ENCODE results near the gene CFAP161.

CFAP161 gene

DNA sequence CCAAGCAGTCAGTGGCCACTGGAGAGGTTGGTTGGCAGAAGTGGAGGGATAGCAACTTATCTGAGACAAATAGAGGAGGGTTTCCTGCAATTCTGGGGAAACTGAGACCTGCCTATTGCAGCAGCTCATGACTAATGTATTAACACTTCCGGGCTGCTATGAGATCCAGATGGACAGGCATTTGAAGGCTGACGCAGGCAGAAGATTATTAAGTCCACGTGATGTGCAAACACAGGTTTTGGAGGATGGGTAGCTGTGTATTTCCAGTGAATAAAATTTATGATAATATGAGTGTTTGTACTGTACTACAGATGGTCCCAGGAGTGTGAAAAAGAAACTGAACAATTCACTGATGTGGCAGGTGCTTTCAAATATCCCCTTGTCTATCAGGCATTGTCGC, 28.5 kb upstream of the CFAP161 start:
- Histone ChIP-seq H3K4me3 (ENCODE audit: low read length) (no peak overlapping the region), H3K36me3 (replicated peaks; ENCODE audit: insufficient read depth, low read length) (no peaks in the 10 kb centered on the region), H3K4me2 (ENCODE audit: low read depth, low read length) (no peak overlapping the region), H3K79me2 (ENCODE audit: low read length) (no peaks in the 10 kb centered on the region), H3K27ac (ENCODE audit: low read length) (no peak overlapping the region), H3K9ac (ENCODE audit: low read length) (no peak overlapping the region), H3K9me3 (replicated peaks; ENCODE audit: insufficient read depth, low read length) (no peaks in the 10 kb centered on the region), H3K9me2 (replicated peaks; ENCODE audit: insufficient read depth, low read length) (no peaks in the 10 kb centered on the region), H3K4me1 (ENCODE audit: low read length) (peaks cover 12% of the 10 kb centered on the region), H2AFZ (ENCODE audit: low read length) (no peak overlapping the region), H3K27me3 (replicated peaks; ENCODE audit: insufficient read depth, low read length) (no peaks in the 10 kb centered on the region), H3F3A (ENCODE audit: insufficient read depth, low read length) (no peaks in the 10 kb centered on the region; the same call in 1 of the 2 replicates), H4K20me1 (ENCODE audit: insufficient read depth, low read length) (no peaks in the 10 kb centered on the region)
- TF ChIP-seq EZH2phosphoT487 (IDR thresholded peaks at IDR 0.05; ENCODE audit: low read length) (no peak), EZH2 (optimal IDR thresholded peaks at IDR 0.05; ENCODE audit: low read depth, low read length) (no peak)
- TF ChIP-seq, protein P1, sequence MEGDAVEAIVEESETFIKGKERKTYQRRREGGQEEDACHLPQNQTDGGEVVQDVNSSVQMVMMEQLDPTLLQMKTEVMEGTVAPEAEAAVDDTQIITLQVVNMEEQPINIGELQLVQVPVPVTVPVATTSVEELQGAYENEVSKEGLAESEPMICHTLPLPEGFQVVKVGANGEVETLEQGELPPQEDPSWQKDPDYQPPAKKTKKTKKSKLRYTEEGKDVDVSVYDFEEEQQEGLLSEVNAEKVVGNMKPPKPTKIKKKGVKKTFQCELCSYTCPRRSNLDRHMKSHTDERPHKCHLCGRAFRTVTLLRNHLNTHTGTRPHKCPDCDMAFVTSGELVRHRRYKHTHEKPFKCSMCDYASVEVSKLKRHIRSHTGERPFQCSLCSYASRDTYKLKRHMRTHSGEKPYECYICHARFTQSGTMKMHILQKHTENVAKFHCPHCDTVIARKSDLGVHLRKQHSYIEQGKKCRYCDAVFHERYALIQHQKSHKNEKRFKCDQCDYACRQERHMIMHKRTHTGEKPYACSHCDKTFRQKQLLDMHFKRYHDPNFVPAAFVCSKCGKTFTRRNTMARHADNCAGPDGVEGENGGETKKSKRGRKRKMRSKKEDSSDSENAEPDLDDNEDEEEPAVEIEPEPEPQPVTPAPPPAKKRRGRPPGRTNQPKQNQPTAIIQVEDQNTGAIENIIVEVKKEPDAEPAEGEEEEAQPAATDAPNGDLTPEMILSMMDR (IDR thresholded peaks at IDR 0.05; ENCODE audit: low read length): no peak
- no peak for DNase-seq

DNA sequence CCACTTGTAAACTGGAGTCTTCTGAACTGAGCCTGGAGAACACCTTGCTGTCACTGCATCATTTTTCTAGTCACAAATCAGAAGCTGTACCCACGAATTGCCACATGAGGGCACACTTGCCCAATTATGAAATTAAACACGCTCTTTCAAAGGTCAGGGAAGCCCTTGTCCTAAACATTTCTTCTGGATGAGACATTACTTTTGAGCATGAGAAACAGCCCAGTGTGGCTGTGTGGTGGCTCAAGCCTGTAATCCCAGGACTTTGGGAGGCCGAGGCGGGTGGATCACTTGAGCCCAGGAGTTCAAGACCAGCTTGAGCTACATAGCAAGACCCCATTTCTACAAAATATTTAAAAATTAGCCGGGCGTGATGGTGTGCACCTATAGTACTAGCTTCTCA, 27.5 kb upstream of the CFAP161 start:
- Histone ChIP-seq H3K9me3 (replicated peaks; ENCODE audit: insufficient read depth, low read length) (no peaks in the 10 kb centered on the region), H3K9me2 (replicated peaks; ENCODE audit: insufficient read depth, low read length) (no peaks in the 10 kb centered on the region), H3K4me1 (ENCODE audit: low read length) (peaks cover 21% of the 10 kb centered on the region), H3K27ac (ENCODE audit: low read length) (no peak overlapping the region), H4K20me1 (ENCODE audit: insufficient read depth, low read length) (no peaks in the 10 kb centered on the region), H3K79me2 (ENCODE audit: low read length) (no peaks in the 10 kb centered on the region), H2AFZ (ENCODE audit: low read length) (no peak overlapping the region), H3K9ac (ENCODE audit: low read length) (no peak overlapping the region), H3K4me2 (ENCODE audit: low read depth, low read length) (no peak overlapping the region), H3K27me3 (replicated peaks; ENCODE audit: insufficient read depth, low read length) (no peaks in the 10 kb centered on the region), H3K4me3 (ENCODE audit: low read length) (no peak overlapping the region), H3K36me3 (replicated peaks; ENCODE audit: insufficient read depth, low read length) (no peaks in the 10 kb centered on the region), H3F3A (ENCODE audit: insufficient read depth, low read length) (peaks cover 10% of the 10 kb centered on the region)
- TF ChIP-seq EZH2 (optimal IDR thresholded peaks at IDR 0.05; ENCODE audit: low read depth, low read length) (no peak), EZH2phosphoT487 (IDR thresholded peaks at IDR 0.05; ENCODE audit: low read length) (no peak)
- TF ChIP-seq, protein P1 (IDR thresholded peaks at IDR 0.05; ENCODE audit: low read length): peak; percentile 81
- DNase-seq: peak; percentile 74

DNA sequence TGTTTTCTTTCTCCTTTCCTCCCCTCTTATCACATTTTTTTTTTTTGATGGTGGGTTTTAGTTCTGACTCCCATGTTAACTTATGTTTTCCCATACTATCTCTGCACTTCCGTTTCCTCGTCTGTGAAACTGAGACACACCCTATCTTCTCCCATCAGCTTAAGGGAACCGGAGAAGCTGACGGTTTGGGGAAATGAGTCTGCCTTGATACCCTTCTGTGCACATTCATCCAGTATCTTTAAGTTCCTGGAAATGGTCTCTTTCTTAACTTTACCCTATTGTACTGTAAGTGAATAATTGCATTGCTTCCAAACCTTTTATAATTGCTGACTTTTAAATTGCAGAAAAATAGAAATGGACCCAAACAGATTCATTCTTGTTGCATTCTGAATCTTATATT, 26.2 kb upstream of the CFAP161 start:
- Histone ChIP-seq H3K9me3 (replicated peaks; ENCODE audit: insufficient read depth, low read length) (no peaks in the 10 kb centered on the region), H2AFZ (ENCODE audit: low read length) (no peak overlapping the region), H3K27me3 (replicated peaks; ENCODE audit: insufficient read depth, low read length) (no peaks in the 10 kb centered on the region), H4K20me1 (ENCODE audit: insufficient read depth, low read length) (no peaks in the 10 kb centered on the region), H3K4me1 (ENCODE audit: low read length) (peaks cover 28% of the 10 kb centered on the region), H3K27ac (ENCODE audit: low read length) (no peak overlapping the region), H3K79me2 (ENCODE audit: low read length) (no peaks in the 10 kb centered on the region), H3K9ac (ENCODE audit: low read length) (no peak overlapping the region), H3F3A (ENCODE audit: insufficient read depth, low read length) (peaks cover 17% of the 10 kb centered on the region), H3K36me3 (replicated peaks; ENCODE audit: insufficient read depth, low read length) (no peaks in the 10 kb centered on the region), H3K9me2 (replicated peaks; ENCODE audit: insufficient read depth, low read length) (no peaks in the 10 kb centered on the region), H3K4me3 (ENCODE audit: low read length) (no peak overlapping the region), H3K4me2 (ENCODE audit: low read depth, low read length) (no peak overlapping the region)
- DNase-seq: no peak
- TF ChIP-seq, protein P1 (IDR thresholded peaks at IDR 0.05; ENCODE audit: low read length): no peak
- TF ChIP-seq EZH2 (optimal IDR thresholded peaks at IDR 0.05; ENCODE audit: low read depth, low read length) (no peak), EZH2phosphoT487 (IDR thresholded peaks at IDR 0.05; ENCODE audit: low read length) (no peak)
